HG03103 (cell line): ENCODE results near the gene SURF2.

Source experiments
- ATAC-seq: cut with Tn5 transposase; IDR thresholded peaks from one replicate; pipeline ENCODE4 v1.9.1; 2021; ENCODE audit warnings: low read depth; ENCODE audit not compliant: unreplicated experiment

SURF2 gene

DNA sequence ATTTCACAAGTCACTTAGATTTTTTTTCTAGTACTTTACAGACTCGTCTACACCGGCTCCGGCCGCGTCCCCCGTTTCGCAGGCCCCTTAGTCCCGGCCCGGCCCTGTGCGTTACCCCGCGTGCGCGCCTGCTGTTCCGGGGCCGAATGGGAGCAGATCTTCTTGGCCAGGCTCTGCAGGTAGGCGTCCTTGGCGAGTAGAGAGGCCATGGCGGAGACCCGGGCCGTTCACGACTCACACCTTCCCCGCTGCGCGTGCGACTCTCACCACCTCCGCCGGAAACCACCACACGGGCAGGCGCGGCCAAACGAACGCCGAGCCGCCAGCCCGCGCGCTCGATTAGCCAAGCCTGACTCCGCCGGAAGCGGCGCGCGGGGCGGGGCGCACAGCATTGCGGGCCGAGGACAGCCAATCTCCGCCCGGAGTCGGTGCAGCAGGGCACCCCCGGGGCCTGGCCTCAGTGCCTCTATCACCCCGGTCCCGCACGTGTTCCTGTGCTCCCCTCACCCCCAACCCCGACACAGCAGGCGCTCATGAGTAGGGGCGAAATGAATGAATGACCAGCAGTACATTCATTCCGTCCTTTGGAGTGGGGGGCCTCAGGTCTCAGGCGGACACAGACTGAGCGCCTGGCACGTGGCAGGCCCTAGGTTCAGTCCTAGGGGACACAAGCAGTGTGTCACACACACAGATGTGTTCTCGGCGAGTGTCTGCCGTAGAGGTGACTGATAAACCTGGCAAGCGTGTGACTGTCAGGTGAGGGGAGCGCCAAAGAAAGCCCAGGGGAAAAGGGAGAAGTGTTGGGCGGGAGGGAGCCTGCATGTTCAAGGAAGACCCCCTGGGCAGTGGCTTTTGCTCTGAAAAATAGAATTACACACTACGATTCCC lies 20.2 kb upstream of the SURF2 start, which contains the start of gene SURF6:
SURF6 (minus strand) TSS at position 265 of the 888 bp plus-strand sequence; CDS start at position 209, 56 bp downstream.
- peak; percentile 79 for ATAC-seq

DNA sequence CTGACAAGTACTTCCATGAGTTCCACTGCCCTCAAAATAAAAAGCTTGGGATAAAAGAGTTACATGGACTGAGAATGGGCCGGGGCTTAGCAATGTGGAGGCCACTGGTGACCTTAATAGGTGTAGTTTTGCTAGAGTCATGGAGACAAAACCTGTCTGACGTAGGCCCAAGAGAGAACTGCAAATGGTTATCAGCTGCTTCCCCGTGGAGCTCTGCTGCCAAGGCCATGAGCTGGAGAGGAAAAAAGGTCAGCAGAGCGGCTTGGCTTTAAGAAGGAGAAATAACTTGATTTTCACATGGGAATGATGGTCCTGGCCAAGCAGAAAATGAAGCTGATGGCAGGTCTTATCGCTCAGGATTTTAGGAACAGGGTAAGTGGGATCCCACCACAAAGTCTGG lies 16.7 kb upstream of the SURF2 start:
- ATAC-seq, result no peak

DNA sequence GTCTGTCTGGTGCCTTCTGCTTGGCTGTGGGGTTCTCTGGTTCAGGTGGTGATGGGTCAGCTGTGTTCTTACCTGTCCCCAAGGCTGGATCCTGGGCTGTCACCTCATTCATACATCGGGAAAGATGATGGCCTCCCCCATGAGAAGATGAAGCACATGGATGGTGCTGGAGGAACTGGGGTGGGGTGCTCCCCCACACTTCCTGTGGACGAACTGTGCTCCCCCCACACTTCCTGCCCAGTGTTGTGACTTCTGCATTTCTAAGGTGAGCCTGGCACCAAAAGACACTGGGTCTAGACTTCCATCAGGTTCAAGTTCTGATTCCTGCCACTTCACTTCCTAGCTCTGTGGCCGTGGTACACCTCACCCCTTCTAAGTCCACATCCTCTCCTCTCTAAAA lies 16.1 kb upstream of the SURF2 start:
- no peak for ATAC-seq

DNA sequence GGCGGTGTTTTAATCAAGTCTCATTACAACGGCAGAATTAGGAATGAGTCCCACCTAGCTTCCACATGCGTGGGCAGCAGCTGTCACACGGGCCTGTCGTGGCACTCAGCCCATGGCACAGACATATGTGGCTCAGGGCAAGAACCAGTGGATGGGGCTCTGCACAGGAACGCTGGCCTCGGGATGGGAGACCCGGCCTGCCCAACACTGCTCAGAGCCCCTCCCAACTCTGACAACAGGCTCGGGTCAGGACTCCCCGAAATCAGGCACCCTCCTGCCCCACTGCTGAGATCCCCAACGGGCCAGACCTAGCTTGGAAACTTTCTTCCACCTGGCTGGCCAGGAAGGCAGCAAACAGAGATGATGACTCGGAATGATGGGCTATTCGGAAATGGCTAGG lies 15.4 kb upstream of the SURF2 start:
- ATAC-seq, result no peak

DNA sequence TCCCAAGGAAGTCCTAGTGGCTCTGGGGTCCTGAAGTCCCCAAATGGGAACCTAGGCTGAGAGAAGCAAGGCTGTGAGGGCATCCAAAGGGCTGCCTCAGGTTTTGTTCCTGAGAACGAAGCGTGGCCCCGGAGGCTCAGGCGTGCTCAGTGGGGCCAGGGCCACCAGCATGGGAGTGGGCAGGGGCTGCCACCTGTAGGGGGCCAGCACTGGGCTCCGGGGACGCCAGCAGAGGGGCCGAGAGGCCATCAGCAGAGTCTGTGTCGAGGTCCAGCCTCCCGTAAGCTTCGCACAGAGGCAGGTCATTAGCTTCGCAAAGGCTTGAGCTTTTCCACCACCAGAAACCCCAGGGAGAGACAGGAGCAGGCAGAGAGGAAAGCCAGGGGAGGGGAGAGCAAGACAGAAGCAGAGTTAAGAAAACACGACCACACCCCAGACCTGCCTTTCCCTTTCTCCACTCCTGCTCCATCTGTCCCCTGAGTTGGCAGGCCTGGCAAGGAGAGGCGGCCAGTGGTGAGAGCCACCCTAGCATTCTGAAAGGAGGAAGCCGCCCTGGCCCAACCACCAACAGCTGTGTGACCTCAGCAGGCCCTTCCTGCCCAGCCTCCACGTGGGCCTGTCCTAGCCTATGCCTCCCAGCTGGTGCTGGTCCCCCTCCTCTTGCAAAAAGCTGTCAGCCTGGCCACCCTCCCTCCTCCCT lies 14.8 kb upstream of the SURF2 start:
- no peak for ATAC-seq

DNA sequence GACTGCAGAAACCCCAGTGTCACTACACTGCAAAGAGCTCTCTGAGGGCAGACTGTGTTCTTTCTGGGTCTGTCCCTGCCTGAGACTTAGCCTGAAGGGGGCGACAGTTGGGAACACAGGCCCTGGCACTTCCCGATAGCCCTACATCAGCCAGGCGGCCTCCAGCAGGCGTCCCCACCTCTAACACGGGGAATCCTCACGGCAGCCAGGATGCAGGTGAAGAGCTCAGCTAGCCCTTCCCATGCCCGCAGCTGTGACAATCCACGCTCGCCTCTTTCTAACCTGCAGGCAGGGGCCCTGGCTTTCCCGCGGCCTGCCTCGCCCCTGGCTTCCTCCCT lies 14.3 kb upstream of the SURF2 start:
- ATAC-seq, result no peak

DNA sequence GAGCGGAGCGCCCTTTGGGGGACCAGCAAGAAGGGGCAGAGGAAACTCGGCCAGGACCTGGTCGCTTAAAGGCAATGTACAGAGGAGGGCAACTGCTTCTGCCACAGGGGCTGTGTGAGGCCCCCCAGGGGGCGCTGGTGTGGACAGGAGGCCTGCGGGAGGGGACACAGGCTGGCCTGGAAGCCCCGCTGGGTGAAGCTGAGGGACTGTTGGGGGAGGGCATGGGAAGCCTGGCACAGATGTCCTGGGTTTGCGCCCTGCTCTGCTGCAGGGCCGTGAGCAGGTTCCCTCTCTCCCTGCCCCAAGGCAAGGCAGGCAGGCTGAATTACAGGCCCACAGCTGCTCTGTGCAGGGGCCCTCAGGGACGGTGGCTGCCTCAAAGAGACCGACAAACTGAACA lies 13.8 kb upstream of the SURF2 start:
- no peak for ATAC-seq

DNA sequence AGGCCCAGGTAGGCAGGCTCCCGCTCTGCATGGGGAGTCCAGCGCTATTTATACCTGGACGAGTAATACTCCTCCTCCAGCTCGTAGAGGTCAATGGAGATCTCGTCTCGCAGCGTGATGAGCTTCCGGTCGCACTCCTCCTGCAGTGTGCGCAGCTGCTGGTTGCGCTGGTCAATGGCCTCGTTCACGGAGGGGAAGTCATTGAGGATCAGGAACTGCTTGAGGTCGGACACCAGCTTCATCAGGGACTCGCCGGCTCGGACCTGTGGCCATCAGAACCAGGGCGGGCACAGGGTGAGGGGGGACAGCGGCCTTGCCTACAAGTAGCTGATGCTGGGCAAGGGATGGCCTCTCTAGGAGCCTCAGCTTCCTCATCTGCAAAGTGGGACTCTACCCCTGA lies 12.3 kb upstream of the SURF2 start:
- ATAC-seq, result no peak

DNA sequence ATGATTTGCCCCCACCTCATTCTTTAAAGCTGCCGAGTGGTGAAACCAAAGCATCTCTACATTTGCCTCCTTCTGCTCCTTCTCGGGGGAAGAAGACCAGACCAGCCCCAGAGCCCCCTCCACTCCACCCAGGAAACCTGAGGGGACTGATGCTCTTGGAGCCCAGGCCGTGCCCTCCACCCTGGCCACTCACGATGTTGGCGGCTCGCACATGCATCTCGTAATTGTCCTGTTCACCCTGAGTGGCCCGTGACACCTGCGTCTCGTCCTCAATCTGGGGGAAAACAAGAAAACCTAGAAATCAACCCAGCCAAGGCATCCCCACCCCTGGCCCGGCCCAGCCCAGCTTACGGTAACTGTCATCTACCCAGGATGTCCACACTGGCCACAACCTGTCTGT lies 11.4 kb upstream of the SURF2 start:
- ATAC-seq, result no peak

DNA sequence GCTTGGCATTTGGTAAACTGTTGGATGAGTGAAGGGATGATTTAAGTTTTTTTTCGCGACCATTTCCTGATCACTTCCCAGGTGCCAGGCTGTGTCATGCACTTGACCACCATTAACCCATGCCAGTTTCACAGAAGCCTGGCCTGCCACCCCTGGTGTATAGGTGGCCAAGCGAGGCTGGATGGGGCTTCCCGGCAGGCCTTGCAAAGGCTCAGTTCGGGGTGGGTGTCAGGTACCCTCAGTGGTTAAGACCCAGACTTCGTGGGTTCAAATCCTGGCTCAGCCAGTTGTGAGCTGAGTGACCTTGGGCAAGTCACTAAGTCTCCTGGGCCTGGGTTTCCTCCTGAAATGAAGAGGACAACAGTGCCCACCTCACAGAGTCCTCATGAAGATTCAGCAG lies 10.8 kb upstream of the SURF2 start:
- ATAC-seq, result no peak

DNA sequence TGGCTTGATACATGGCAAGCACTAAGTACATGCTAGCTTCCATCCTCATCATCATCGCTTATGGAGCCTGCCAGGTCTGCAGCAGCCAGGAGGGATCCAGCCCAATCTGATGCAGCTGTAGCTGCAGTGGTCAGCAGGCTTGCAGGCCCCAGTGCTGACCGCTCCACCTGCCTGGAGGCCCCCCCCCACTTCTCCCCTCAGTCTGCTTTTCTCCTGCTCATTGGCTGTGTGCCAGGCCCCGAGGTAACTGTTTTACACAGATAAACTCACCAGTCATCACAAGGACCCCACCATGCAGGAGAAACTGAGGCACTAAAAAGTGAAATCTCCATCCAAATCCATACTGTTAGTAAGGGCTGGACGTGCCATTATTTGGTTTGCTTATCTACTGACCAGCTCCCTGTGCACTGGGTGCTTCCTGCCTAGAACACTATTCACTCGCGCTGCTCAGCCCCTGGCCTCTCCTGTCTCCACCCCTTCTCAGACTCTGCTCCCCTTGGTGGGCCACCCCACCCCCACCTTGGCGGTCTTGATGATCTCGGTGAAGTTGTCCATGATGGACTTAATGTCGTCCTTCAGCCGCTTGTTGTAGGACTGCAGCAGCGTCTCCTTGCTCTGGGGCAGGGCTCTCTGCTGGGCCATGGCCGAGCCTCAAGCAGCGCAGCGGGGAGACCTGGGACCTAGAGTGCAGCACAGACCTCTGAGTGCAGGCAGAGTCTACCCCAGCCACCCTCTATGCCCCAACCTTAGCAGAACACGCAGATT lies 10.1 kb upstream of the SURF2 start:
- ATAC-seq, result no peak

DNA sequence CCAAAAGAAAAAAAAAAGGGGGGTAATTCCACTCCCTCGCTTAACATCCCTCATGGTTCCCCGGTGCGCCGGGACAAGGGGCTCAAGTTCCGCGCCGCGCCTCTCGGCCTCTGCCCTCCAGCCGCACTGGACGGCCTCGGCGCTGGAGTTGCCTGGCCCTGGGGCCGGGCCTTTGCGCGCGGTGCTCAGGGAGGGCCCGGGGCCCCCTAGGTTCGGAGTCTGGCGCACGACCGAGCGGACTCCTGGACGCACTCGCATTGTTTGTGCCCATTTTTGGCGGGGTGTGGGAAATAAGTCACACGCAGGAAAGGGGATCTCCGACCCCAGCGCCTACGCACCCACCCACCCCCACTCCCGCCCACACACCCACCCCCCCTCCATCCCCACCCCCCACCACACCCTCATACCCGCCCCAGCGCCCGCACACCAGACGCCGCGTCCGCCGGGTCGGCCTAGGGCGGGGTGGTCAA lies 8.8 kb upstream of the SURF2 start:
- ATAC-seq, result peak; percentile 27

DNA sequence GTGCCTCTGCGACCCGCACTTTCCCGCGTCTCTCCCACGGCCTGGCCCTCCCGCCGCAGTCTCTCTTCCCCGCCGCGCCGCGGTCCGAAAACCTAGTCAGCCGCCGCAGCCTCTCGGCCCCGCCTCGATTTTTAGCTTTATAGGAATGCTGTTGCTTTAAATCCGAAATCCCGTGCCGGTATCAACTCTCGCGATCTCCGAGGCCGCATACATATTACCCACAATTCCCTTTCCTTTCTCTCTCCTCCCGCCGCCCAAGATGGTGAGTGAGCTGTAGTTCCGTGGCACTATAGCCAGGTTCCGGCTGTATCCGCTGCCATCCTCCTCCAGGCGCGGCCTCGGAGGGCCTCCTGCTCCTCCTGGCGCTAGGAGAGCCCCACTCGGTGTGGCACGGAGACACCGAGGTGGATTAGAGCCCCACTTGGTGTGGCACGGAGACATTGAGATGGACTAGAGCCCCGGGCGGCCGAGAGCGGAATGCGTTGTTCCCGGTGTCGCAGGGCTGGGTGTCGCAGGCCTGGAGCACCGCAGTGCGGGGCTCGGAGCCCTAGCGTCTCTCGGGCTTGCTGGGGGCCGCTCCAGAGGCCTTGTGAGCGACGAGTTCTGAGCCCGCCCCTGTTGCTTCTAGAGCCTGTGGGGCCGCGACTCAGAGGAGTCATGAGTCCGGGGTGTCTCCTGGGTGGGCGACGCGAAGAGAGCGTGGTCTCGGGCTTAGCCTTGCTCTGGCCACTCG lies 8.2 kb upstream of the SURF2 start, which contains the start of the genes MED22 and RPL7A:
MED22 (minus strand) TSS at position 147 of the 733 bp plus-strand sequence. CDS start 1,469 bp downstream, outside the sequence.
RPL7A (plus strand) TSS at position 234 of the 733 bp plus-strand sequence; CDS start at position 260, 26 bp downstream.
- ATAC-seq, result peak; percentile 40

DNA sequence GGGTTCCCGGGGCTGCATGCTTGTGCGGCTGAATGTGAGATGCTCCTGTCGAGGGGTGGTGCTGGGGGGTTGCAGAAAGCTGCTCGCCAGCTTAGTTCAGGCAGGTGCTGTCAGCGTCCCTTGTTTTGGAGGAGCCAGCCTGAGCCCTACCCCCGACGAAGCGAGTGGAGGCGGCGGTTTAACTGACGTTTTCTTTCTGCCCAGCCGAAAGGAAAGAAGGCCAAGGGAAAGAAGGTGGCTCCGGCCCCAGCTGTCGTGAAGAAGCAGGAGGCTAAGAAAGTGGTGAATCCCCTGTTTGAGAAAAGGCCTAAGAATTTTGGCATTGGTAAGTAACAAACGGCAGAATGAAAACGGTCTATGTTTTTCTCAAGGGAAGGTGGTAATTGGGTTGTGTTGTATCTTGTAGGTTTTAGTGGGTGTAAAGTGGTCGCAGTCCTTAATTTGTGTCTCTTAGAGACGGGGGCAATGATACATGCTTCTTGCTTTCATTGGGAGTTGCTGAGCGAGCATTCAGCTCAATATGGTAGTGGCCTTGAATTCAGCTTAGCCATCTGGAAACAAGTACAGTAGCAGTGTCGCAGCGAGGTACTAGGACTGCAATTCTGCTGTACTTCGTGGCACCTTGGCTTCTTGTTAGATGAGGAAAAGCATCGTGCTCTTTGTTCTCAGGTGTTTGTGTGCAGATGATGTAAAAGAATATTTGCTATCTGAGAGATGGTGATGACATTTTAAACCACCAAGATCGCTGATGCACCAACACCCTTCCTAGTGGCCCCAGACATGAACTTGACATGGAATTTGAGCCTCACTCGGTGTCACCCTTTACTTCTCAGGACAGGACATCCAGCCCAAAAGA lies 7.4 kb upstream of the SURF2 start:
- no peak for ATAC-seq

DNA sequence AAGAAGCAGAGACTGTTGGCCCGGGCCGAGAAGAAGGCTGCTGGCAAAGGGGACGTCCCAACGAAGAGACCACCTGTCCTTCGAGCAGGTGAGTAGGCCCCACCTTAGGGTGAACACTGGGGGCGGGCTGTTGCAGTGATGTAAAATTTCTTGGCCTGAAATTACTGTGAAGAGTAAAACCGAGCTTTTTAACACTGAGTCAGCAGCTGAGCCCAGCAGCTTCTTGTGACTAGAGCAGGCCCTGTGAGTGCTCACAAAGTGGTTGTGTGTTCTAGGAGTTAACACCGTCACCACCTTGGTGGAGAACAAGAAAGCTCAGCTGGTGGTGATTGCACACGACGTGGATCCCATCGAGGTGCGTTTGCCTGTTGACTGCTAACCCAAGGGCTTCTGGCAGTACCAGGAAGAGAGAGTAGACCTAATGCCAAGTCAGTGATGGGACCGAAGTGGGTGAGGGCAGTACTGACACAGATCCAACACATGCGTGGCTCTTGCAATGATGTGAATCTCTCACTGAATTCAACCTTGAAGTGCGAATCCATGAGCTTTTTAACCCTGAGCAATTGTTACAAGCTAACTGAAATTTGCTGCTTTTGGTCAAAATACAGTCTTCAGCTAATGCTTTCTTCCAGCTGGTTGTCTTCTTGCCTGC lies 6.3 kb upstream of the SURF2 start:
- no peak for ATAC-seq

DNA sequence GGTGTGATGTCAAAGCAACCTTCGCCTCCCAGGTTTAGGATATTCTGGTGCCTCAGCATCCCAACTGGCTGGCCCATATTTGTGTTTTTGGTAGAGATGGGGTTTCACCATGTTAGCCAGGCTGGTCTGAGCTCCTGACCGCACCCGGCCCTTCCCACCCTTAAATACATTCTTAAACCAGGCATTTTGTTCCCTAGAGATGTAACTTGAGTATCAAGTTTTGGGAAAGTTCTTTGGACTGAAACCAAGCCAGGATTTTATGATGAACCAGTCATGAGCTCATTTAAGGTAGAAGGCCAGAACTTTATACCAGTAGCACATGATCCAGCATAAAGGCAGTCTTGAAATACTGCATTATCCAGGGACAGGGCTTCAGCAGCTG lies 4.8 kb upstream of the SURF2 start:
- ATAC-seq, result no peak

DNA sequence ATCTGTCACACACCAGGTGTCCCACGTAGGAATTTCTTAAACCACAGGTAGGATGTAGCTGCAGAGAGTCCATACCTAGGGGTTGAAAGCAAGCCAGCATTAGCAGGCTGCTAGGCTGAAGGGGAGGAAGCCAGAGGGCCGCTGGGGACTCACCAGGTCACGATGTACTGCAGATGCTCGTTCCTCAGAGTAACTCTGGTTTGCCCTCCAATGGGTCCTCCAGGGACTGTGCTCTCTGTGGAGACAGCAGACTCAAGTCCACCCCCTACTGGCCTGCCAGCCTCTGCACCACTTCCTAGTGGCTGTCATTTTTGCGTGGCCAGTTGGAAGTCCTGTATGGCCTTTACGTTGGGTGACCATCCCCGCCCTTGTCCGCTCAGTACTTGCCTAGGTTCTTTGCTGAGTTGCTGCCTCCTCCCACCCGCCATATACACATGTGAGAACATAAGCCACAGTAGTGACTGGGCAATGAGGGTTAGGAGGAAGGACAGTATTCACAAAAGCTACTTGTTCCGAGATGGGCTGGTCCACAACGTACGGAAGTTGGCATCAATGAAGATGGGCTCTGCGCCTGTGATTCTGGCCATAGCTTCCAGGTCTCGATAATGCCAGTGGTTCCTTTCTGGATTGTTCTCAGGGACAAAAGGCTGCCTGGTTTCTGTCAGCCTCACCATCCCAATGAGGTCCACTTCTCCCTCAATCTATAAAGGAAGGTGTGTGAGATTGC lies 4.3 kb upstream of the SURF2 start:
- ATAC-seq, result no peak

DNA sequence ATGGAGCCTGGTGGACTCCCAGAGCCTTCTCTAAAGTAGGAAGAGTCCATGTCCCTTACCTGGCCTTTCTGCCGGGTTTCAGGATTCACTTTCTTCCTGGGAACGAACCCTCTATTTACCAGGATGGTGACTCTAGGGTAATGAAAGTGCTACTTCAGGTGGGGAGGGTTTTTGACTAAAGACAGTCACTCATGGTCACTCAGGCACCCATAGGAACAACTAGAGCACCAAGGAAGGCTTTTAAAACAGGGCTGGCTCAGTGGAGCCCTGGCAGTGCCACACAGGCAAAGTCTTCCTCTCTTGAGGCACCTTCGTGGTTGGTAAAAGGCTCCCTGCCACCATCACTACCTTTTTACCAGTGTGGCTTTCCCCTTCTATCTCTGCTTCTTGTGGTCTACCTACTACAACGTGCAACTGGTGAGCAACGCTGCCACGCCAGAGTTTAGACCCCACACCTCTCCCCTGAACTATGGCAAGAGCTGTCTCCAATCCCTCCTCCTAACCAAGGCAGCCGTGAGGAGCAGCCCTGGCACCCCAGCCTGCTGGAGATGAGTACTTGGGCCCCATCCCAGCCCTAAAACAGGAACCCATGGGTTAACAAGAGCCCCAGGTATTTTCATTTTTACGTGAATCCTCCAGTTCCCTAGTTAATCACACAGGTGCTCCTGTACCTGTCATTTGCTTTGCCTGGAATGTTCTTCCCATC lies 3.6 kb upstream of the SURF2 start:
- no peak for ATAC-seq
